ENCODE data around the gene RNF8.

DNA sequence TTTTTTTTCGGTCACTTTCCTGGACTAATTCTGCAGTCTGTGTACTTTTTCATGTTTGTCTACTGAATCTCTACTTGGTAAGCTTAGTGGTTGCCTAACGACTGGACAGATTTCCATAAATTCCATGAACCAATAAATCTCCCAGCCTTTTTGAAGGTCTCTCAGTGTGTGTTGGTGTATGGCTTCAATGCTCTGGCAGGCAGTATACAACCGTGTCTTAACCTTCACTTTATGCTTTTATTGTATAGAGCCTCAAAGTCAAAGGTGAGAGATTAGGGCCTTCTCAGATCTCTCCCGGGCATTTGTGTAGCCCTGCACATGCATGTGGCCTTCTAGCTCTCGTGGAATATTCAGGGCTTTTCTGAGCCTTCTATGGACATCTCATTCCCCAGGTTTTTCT, 64.9 kb downstream of the RNF8 start:
- TF ChIP-seq, protein P1, sequence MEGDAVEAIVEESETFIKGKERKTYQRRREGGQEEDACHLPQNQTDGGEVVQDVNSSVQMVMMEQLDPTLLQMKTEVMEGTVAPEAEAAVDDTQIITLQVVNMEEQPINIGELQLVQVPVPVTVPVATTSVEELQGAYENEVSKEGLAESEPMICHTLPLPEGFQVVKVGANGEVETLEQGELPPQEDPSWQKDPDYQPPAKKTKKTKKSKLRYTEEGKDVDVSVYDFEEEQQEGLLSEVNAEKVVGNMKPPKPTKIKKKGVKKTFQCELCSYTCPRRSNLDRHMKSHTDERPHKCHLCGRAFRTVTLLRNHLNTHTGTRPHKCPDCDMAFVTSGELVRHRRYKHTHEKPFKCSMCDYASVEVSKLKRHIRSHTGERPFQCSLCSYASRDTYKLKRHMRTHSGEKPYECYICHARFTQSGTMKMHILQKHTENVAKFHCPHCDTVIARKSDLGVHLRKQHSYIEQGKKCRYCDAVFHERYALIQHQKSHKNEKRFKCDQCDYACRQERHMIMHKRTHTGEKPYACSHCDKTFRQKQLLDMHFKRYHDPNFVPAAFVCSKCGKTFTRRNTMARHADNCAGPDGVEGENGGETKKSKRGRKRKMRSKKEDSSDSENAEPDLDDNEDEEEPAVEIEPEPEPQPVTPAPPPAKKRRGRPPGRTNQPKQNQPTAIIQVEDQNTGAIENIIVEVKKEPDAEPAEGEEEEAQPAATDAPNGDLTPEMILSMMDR (IDR thresholded peaks at IDR 0.05; ENCODE audit: insufficient read depth, low read length), result no peak
- no peak for TF ChIP-seq POLR2AphosphoS5 (IDR thresholded peaks at IDR 0.05; ENCODE audit: low read depth)
- TF ChIP-seq GABPA (IDR thresholded peaks at IDR 0.05; ENCODE audit: low read depth), result no peak
- TF ChIP-seq, protein P2, sequence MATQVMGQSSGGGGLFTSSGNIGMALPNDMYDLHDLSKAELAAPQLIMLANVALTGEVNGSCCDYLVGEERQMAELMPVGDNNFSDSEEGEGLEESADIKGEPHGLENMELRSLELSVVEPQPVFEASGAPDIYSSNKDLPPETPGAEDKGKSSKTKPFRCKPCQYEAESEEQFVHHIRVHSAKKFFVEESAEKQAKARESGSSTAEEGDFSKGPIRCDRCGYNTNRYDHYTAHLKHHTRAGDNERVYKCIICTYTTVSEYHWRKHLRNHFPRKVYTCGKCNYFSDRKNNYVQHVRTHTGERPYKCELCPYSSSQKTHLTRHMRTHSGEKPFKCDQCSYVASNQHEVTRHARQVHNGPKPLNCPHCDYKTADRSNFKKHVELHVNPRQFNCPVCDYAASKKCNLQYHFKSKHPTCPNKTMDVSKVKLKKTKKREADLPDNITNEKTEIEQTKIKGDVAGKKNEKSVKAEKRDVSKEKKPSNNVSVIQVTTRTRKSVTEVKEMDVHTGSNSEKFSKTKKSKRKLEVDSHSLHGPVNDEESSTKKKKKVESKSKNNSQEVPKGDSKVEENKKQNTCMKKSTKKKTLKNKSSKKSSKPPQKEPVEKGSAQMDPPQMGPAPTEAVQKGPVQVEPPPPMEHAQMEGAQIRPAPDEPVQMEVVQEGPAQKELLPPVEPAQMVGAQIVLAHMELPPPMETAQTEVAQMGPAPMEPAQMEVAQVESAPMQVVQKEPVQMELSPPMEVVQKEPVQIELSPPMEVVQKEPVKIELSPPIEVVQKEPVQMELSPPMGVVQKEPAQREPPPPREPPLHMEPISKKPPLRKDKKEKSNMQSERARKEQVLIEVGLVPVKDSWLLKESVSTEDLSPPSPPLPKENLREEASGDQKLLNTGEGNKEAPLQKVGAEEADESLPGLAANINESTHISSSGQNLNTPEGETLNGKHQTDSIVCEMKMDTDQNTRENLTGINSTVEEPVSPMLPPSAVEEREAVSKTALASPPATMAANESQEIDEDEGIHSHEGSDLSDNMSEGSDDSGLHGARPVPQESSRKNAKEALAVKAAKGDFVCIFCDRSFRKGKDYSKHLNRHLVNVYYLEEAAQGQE (IDR thresholded peaks at IDR 0.05; ENCODE audit: insufficient replicate concordance, low read depth), result no peak
